ENCODE measurements around the gene CACNB2.
"Not testable (repeated sequence)": the region's sequence is repeated elsewhere in the genome, so short reads cannot be mapped to it uniquely, and the experiment has no call there.

Gene CACNB2

GRCh38 chr10:18202680-18203460, 62.6 kb downstream of the CACNB2 start:
- no peak for DNase-seq

GRCh38 chr10:18203471-18203870, 63.2 kb downstream of the CACNB2 start:
- DNase-seq, result no peak

GRCh38 chr10:18204039-18204835, 64.0 kb downstream of the CACNB2 start:
- DNase-seq, result no peak

- no peak for DNase-seq
Observed at GRCh38 chr10:18205098-18205834, 65.0 kb downstream of the CACNB2 start.

- DNase-seq, result not testable (repeated sequence)
Observed at GRCh38 chr10:18208186-18208585, 68.0 kb downstream of the CACNB2 start.

GRCh38 chr10:18209241-18209640, 69.0 kb downstream of the CACNB2 start:
- DNase-seq, result no peak

- DNase-seq, result no peak
Observed at GRCh38 chr10:18210711-18211110, 70.5 kb downstream of the CACNB2 start.

GRCh38 chr10:18211862-18212261, 71.6 kb downstream of the CACNB2 start:
- no peak for DNase-seq

- no peak for DNase-seq
Observed at GRCh38 chr10:18213271-18213670, 73.0 kb downstream of the CACNB2 start.

- DNase-seq, result peak; percentile 79
Observed at GRCh38 chr10:18214691-18215563, 74.7 kb downstream of the CACNB2 start.

GRCh38 chr10:18216482-18216881, 76.3 kb downstream of the CACNB2 start:
- DNase-seq, result no peak

- no peak for DNase-seq
Observed at GRCh38 chr10:18217577-18217976, 77.4 kb downstream of the CACNB2 start.

GRCh38 chr10:18219146-18219545, 78.9 kb downstream of the CACNB2 start:
- no peak for DNase-seq

GRCh38 chr10:18221123-18221522, 80.9 kb downstream of the CACNB2 start:
- DNase-seq, result no peak

- no peak for DNase-seq
Observed at GRCh38 chr10:18221882-18222281, 81.7 kb downstream of the CACNB2 start.

GRCh38 chr10:18222866-18223265, 82.6 kb downstream of the CACNB2 start:
- DNase-seq, result no peak

GRCh38 chr10:18223898-18224297, 83.7 kb downstream of the CACNB2 start:
- no peak for DNase-seq

- DNase-seq, result no peak
Observed at GRCh38 chr10:18224626-18225445, 84.6 kb downstream of the CACNB2 start.

GRCh38 chr10:18226336-18226735, 86.1 kb downstream of the CACNB2 start:
- no peak for DNase-seq

GRCh38 chr10:18229826-18230225, 89.6 kb downstream of the CACNB2 start:
- DNase-seq, result no peak

- no peak for DNase-seq
Observed at GRCh38 chr10:18230794-18231193, 90.6 kb downstream of the CACNB2 start.

GRCh38 chr10:18231480-18231879, 91.3 kb downstream of the CACNB2 start:
- no peak for DNase-seq

Data from femur (tissue), 1 donor.